HepG2 (cell line): ENCODE results near the gene SMARCA2. TPM values are rescaled to one million over a fixed set of nuclear protein-coding genes. Genes with fewer than 3 reads are reported as not detected.

Experiments used
- ATAC-seq: fragments of 200-7000 bp; cut with Tn5 transposase; 3 replicates; pipeline ENCODE4 v1.9.1; 2020; ENCODE audit warnings: mild to moderate bottlenecking, moderate library complexity
- BruUV-seq: library from RNA; stranded (reverse); fragments of 400-500 nt; replicated peaks from 2 replicates; lab custom pipeline; 2021; lab: Mats Ljungman, UMichigan
- CTCF ChIA-PET: fragments of 300-600 bp; formaldehyde crosslinking; extraction: SDS; loops from one replicate; lab custom pipeline; 2021; ENCODE audit warnings: low total read pairs, inconsistent platforms, low intra/inter-chr PET ratio; lab: Yijun Ruan, JAX
- POLR2A ChIA-PET: fragments of 350-600 bp; sonication (Branson Sonifier 250); formaldehyde crosslinking; loops from one replicate; lab custom pipeline; 2020; ENCODE audit warnings: antibody characterized with exemption, inconsistent platforms; lab: Yijun Ruan, JAX
- DNase-seq: peaks from one replicate; pipeline ENCODE4 v3.0.0-alpha.2; 2015; ENCODE audit warnings: low spot score
- FAIRE-seq: peaks from 3 replicates; lab custom pipeline; 2011; peaks lifted over from hg19 to GRCh38; lab: Jason Lieb, UNC
- H2AFZ ChIP-seq: one replicate; pipeline ENCODE4 v1.6.1; 2011; ENCODE audit warnings: low read length, inconsistent platforms
- H3K27ac ChIP-seq: fragments of 300-600 bp; 3 replicates; pipeline ENCODE4 v1.8.0; 2011; ENCODE audit warnings: mixed run types, mild to moderate bottlenecking, mixed read lengths, low read length, inconsistent platforms; ENCODE audit not compliant: insufficient read depth; ENCODE audit errors: extremely low read length
- H3K27me3 ChIP-seq, 2 experiments: fragments of 200-600 bp in 1 of 2; 2 replicates in 1 of 2; 3 replicates in 1 of 2; pipeline versions ENCODE4 v1.6.0 to v1.8.0; 2011; ENCODE audit warnings: low read length in 2 of 2, mild to moderate bottlenecking in 2 of 2, moderate library complexity in 2 of 2, inconsistent platforms in 1 of 2; ENCODE audit not compliant: insufficient read depth in 2 of 2, control insufficient read depth in 1 of 2
- H3K36me3 ChIP-seq, 2 experiments: fragments of 200-600 bp in 1 of 2; replicated peaks in 1 of 2; 2 replicates in 1 of 2; 3 replicates in 1 of 2; pipeline versions ENCODE4 v1.5.1 to v1.8.0; 2011; ENCODE audit warnings: low read length in 2 of 2, inconsistent platforms in 1 of 2; ENCODE audit not compliant: insufficient read depth in 2 of 2, control insufficient read depth in 1 of 2
- H3K4me1 ChIP-seq: 2 replicates; pipeline ENCODE4 v1.5.1; 2012; ENCODE audit warnings: low read length, inconsistent platforms; ENCODE audit not compliant: insufficient read depth
- H3K4me2 ChIP-seq: 2 replicates; pipeline ENCODE4 v1.6.0; 2011; ENCODE audit warnings: low read depth, low read length, inconsistent platforms
- H3K4me3 ChIP-seq, 3 experiments: fragments of 200-600 bp in 1 of 3; sonication (generic), shearing (Covaris generic) in 1 of 3; replicated peaks in 1 of 3; 2 replicates each; pipeline ENCODE4 v1.5.1; 2011 to 2016; ENCODE audit warnings: low read length in 3 of 3, inconsistent platforms in 2 of 3, low read depth in 2 of 3, mild to moderate bottlenecking in 2 of 3, control low read depth in 1 of 3, mixed read lengths in 1 of 3; ENCODE audit not compliant: insufficient read depth in 1 of 3
- H3K79me2 ChIP-seq: one replicate; pipeline ENCODE4 v1.6.1; 2011; ENCODE audit warnings: low read length, inconsistent platforms; ENCODE audit not compliant: insufficient read depth
- H3K9ac ChIP-seq: 2 replicates; pipeline ENCODE4 v1.6.0; 2011; ENCODE audit warnings: mild to moderate bottlenecking, low read depth, low read length, inconsistent platforms; ENCODE audit not compliant: insufficient read depth
- H3K9me3 ChIP-seq: 2 replicates; pipeline ENCODE4 v1.5.1; 2012; ENCODE audit warnings: mild to moderate bottlenecking, low read length
- H4K20me1 ChIP-seq: 2 replicates; pipeline ENCODE4 v1.6.0; 2011; ENCODE audit warnings: inconsistent platforms, mild to moderate bottlenecking, low read length, moderate library complexity; ENCODE audit not compliant: insufficient read depth
- ADNP ChIP-seq: sonication (generic); formaldehyde crosslinking; IDR thresholded peaks from 2 replicates; pipeline ENCODE4 v1.4.0; 2020; ENCODE audit warnings: missing genetic modification reagents
- ATRX ChIP-seq: sonication (generic); formaldehyde crosslinking; IDR thresholded peaks from 2 replicates; pipeline ENCODE4 v1.4.0; 2020; ENCODE audit warnings: missing genetic modification reagents, borderline replicate concordance
- CHD4 ChIP-seq: fragments of 200-600 bp; sonication (generic); IDR thresholded peaks from 2 replicates; pipeline ENCODE4 v1.7.0; 2017; ENCODE audit warnings: mild to moderate bottlenecking, low read length, borderline replicate concordance
- HHEX ChIP-seq: IDR thresholded peaks from 2 replicates; pipeline ENCODE4 v1.6.1; 2016; ENCODE audit warnings: control low read depth
- HNF4G ChIP-seq, 2 experiments: sonication (generic) in 1 of 2; formaldehyde crosslinking in 1 of 2; IDR thresholded peaks; 2 replicates each; pipeline versions ENCODE4 v1.4.0 to v1.6.1; 2011 to 2020; ENCODE audit warnings: borderline replicate concordance in 2 of 2, low read depth in 2 of 2, mild to moderate bottlenecking in 2 of 2, low read length in 1 of 2, missing genetic modification reagents in 1 of 2, moderate library complexity in 1 of 2
- MXI1 ChIP-seq: IDR thresholded peaks from 3 replicates; pipeline ENCODE4 v1.6.1; 2012; ENCODE audit warnings: low read depth, low read length, inconsistent platforms, borderline replicate concordance
- NCOR1 ChIP-seq: fragments of 200-600 bp; sonication (generic); IDR thresholded peaks from 2 replicates; pipeline ENCODE4 v1.7.0; 2017; ENCODE audit warnings: antibody characterized with exemption, low read length, borderline replicate concordance
- THYN1 ChIP-seq: sonication (generic); formaldehyde crosslinking; IDR thresholded peaks from 2 replicates; pipeline ENCODE4 v1.8.1; 2023; ENCODE audit warnings: low read depth, mild to moderate bottlenecking, moderate library complexity, missing genetic modification reagents, borderline replicate concordance
- ZBTB7A ChIP-seq: sonication (generic); formaldehyde crosslinking; IDR thresholded peaks from 2 replicates; pipeline ENCODE4 v1.8.0; 2022; ENCODE audit warnings: mild to moderate bottlenecking, missing genetic modification reagents
- ZMYM2 ChIP-seq: sonication (generic); formaldehyde crosslinking; IDR thresholded peaks from 2 replicates; pipeline ENCODE4 v1.8.0; 2022; ENCODE audit warnings: mild to moderate bottlenecking, missing genetic modification reagents
- WGBS: methylation state at CpG from one replicate; pipeline ENCODE4 v1.1.6; 2017; ENCODE audit warnings: low lambda C conversion rate; 5-methylcytosine and 5-hydroxymethylcytosine counted together
- in situ Hi-C: cut with HindIII; loops from 2 replicates; pipeline ENCODE4 v1.10.0; 2017; ENCODE audit warnings: low pct_unique_long_range_greater_than_20kb; ENCODE audit not compliant: extremely low pct_ligation_motif_present
- intact Hi-C: fragments of 100-400 bp; cut with micrococcal nuclease; formaldehyde crosslinking; loops from one replicate; pipeline ENCODE4 v1.10.0; 2022; ENCODE audit not compliant: unreplicated experiment
- polyA plus RNA-seq, 8 experiments: library from polyadenylated mRNA; depleted of rRNA in 3 of 8; stranded (reverse) in 7 of 8; unstranded in 1 of 8; fragments of >200 nt; fragmentation: Illumina TruSeq in 4 of 8; extraction: Trizol in 4 of 8; gene quantifications; 2 replicates each; pipeline versions ENCODE4 v1.2.1 to v1.2.3, GENCODE V29; 2011 to 2016; ENCODE audit warnings: low read depth in 4 of 8, missing spikeins in 1 of 8, mixed read lengths in 1 of 8; ENCODE audit not compliant: insufficient read depth in 1 of 8
- total RNA-seq, 5 experiments: library from RNA; depleted of rRNA; stranded (reverse); fragments of >200 nt; fragmentation: Illumina TruSeq; extraction: Trizol; gene quantifications; 2 replicates each; pipeline ENCODE4 v1.2.3, GENCODE V29; 2016; ENCODE audit warnings: low read depth in 1 of 5
- TF ChIP-seq, protein P1 (sequence below): sonication (generic); formaldehyde crosslinking; IDR thresholded peaks from 2 replicates; pipeline ENCODE4 v1.8.0; 2022; ENCODE audit warnings: missing genetic modification reagents, low read depth, mild to moderate bottlenecking, borderline replicate concordance
- TF ChIP-seq, protein P2 (sequence below): IDR thresholded peaks from 2 replicates; pipeline ENCODE4 v1.6.1; 2016
- TF ChIP-seq, protein P3 (sequence below): sonication (generic); formaldehyde crosslinking; IDR thresholded peaks from 2 replicates; pipeline ENCODE4 v1.9.0; 2022; ENCODE audit warnings: low read depth, missing genetic modification reagents
- TF ChIP-seq, protein P4 (sequence below): sonication (generic); formaldehyde crosslinking; IDR thresholded peaks from 2 replicates; pipeline ENCODE4 v1.5.1; 2020; ENCODE audit warnings: mild to moderate bottlenecking, missing genetic modification reagents, borderline replicate concordance

The SMARCA2 gene
- total and polyA plus RNA-seq, 2 of the 13 experiments (the other 11 are each of a cell fraction or from before 2014, with no cell fraction given) = 22.5 to 23.7 TPM

DNA sequence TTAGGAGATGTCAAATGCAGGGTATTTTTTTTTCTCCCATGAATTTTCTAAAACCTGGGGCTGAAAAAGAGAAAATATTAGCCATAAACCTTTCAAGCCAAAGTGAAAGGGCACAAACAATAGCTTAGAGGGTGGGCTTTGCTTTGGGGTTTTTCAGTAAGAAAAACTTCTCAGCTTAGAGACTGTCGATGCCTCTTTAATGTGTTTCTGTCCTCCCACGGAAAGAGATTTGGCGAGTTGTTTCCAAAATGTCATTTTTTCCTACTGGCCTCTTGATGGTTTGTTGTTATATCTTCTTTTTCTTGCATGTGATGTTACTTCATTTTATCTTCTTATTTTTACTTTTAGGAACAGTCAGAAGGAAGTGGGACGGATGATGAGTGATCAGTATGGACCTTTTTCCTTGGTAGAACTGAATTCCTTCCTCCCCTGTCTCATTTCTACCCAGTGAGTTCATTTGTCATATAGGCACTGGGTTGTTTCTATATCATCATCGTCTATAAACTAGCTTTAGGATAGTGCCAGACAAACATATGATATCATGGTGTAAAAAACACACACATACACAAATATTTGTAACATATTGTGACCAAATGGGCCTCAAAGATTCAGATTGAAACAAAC is 177.3 kb downstream of the SMARCA2 start:
- H3K27me3 ChIP-seq = no peaks in the 10 kb centered on the region
- no peak overlapping the region for H3K4me2 ChIP-seq
- BruUV-seq = no TSS peak
- peaks cover 0 to 10% of the 10 kb centered on the region in 2 experiments; a peak in 3 of 5 replicates for H3K36me3 ChIP-seq
- H3K9me3 ChIP-seq = no peaks in the 10 kb centered on the region
- no peak for ATAC-seq
- H3K9ac ChIP-seq = no peak overlapping the region
- TF ChIP-seq ATRX (CRISPR knock-in tag) (no peak), ZBTB7A (no peak), NCOR1 (no peak), HHEX (CRISPR knock-in tag) (no peak), CHD4 (no peak), HNF4G (IDR thresholded peaks at IDR 0.05; ENCODE audit: borderline replicate concordance, low read depth, low read length) (no peak), HNF4G (CRISPR knock-in tag; IDR thresholded peaks at IDR 0.05; ENCODE audit: borderline replicate concordance, low read depth) (no peak), ADNP (no peak), THYN1 (CRISPR knock-in tag) (no peak), MXI1 (no peak), ZMYM2 (no peak)
- TF ChIP-seq, protein P1, sequence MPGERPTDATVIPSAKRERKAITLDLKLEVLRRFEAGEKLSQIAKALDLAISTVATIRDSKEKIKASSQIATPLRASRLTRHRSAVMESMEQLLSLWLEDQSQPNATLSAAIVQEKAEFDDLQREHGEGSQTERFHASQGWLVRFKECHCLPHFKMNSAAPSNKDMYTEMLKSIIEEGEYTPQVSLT (CRISPR knock-in tag) = no peak
- TF ChIP-seq, protein P2, sequence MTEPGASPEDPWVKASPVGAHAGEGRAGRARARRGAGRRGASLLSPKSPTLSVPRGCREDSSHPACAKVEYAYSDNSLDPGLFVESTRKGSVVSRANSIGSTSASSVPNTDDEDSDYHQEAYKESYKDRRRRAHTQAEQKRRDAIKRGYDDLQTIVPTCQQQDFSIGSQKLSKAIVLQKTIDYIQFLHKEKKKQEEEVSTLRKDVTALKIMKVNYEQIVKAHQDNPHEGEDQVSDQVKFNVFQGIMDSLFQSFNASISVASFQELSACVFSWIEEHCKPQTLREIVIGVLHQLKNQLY (CRISPR knock-in tag) = no peak
- TF ChIP-seq, protein P3, sequence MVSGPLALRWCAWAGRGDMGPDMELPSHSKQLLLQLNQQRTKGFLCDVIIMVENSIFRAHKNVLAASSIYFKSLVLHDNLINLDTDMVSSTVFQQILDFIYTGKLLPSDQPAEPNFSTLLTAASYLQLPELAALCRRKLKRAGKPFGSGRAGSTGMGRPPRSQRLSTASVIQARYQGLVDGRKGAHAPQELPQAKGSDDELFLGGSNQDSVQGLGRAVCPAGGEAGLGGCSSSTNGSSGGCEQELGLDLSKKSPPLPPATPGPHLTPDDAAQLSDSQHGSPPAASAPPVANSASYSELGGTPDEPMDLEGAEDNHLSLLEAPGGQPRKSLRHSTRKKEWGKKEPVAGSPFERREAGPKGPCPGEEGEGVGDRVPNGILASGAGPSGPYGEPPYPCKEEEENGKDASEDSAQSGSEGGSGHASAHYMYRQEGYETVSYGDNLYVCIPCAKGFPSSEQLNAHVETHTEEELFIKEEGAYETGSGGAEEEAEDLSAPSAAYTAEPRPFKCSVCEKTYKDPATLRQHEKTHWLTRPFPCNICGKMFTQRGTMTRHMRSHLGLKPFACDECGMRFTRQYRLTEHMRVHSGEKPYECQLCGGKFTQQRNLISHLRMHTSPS (CRISPR knock-in tag) = no peak
- TF ChIP-seq, protein P4, sequence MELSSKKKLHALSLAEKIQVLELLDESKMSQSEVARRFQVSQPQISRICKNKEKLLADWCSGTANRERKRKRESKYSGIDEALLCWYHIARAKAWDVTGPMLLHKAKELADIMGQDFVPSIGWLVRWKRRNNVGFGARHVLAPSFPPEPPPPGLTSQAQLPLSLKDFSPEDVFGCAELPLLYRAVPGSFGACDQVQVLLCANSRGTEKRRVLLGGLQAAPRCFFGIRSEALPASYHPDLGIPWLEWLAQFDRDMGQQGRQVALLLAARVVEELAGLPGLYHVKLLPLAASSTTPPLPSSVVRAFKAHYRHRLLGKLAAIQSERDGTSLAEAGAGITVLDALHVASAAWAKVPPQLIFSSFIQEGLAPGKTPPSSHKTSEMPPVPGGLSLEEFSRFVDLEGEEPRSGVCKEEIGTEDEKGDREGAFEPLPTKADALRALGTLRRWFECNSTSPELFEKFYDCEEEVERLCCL (CRISPR knock-in tag) = no peak
- H3K4me1 ChIP-seq = no peaks in the 10 kb centered on the region
- H4K20me1 ChIP-seq = no peaks in the 10 kb centered on the region
- no peaks in the 10 kb centered on the region for H3K79me2 ChIP-seq
- H3K27ac ChIP-seq = no peak overlapping the region
- 86% methylated on average over 5 of the region's 5 CpGs for WGBS
- intact Hi-C loops (no loop called here), in situ Hi-C loops (no loop called here)
- no peak overlapping the region for H3K4me3 ChIP-seq
- DNase-seq = no peak
- ChIA-PET CTCF (no interaction called here), POLR2A (no interaction called here)
- no peak overlapping the region for H2AFZ ChIP-seq
- FAIRE-seq = no peak
